Measurements from ENCODE around the gene C9orf50. TPM values are rescaled to one million over a fixed set of nuclear protein-coding genes. Genes with fewer than 3 reads are reported as not detected.

C9orf50 gene
- total RNA-seq, 3 donors from 2014 or later, result not detected

DNA sequence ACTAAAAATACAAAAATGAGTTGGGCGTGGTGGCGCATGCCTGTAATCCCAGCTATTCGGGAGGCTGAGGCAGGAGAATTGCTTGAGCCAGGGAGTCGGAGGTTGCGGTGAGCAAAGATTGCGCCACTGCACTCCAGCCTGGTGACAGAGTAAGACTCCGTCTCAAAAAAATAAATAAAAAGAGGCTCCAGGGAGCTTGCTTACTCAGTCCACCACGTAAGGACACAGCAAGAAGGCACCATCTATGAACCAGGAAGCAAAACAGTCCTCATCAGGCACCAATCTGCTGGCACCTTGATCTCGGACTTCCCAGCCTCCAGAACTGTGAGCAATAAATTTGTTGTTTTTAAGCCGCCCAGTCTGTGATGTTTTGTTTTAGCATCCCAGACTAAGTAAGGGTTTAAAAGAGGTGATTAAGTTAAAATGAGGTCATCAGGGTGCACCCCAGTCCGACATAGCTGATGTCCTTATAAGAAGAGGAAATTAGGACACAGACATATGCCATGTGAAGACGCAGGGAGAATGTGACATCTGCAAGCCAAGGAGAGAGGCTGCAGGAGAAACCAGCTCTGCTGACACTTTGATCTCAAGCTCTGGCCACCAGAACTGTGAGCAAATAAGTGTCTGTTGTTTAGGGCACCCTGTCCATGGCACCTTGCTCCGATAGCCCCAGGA lies 45.9 kb downstream of the C9orf50 start:
- intact Hi-C loops (cut with DNase I, micrococcal nuclease), result no loop called here
- H3K9me3 ChIP-seq, result no peaks in the 10 kb centered on the region
- TF ChIP-seq, protein P1, sequence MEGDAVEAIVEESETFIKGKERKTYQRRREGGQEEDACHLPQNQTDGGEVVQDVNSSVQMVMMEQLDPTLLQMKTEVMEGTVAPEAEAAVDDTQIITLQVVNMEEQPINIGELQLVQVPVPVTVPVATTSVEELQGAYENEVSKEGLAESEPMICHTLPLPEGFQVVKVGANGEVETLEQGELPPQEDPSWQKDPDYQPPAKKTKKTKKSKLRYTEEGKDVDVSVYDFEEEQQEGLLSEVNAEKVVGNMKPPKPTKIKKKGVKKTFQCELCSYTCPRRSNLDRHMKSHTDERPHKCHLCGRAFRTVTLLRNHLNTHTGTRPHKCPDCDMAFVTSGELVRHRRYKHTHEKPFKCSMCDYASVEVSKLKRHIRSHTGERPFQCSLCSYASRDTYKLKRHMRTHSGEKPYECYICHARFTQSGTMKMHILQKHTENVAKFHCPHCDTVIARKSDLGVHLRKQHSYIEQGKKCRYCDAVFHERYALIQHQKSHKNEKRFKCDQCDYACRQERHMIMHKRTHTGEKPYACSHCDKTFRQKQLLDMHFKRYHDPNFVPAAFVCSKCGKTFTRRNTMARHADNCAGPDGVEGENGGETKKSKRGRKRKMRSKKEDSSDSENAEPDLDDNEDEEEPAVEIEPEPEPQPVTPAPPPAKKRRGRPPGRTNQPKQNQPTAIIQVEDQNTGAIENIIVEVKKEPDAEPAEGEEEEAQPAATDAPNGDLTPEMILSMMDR (IDR thresholded peaks at IDR 0.05), result no peak
- H3K4me1 ChIP-seq (ENCODE audit: low read depth), result no peaks in the 10 kb centered on the region
- no peak overlapping the region for H3K4me3 ChIP-seq
- H3K36me3 ChIP-seq (ENCODE audit: low read depth), result no peaks in the 10 kb centered on the region
- ATAC-seq (no peak), DNase-seq (no peak)

DNA sequence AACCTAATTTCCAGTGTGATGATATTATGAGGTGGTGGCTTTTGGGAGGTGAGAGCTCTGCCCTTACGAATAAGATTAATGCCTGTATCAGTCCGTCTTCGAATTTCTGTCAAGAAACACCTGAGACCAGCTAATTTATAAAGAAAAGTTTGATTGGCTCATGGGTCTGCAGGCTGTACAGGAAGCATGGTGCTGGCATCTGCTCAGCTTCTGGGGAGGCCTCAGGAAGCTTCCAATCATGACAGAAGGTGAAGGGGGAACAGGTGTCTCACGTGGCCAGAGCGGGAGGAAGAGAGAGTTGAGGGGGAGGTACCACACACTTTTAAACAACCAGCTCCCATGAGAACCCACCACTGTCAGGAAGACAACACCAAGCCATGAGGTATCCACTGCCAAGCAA lies 46.9 kb downstream of the C9orf50 start:
- Histone ChIP-seq H3K9me3 (no peaks in the 10 kb centered on the region), H3K36me3 (ENCODE audit: low read depth) (no peaks in the 10 kb centered on the region), H3K4me3 (no peak overlapping the region), H3K4me1 (ENCODE audit: low read depth) (peaks cover 5% of the 10 kb centered on the region)
- no peak for ATAC-seq
- intact Hi-C loops (cut with DNase I, micrococcal nuclease), result no loop called here
- no peak for DNase-seq
- TF ChIP-seq, protein P1 (IDR thresholded peaks at IDR 0.05), result no peak

DNA sequence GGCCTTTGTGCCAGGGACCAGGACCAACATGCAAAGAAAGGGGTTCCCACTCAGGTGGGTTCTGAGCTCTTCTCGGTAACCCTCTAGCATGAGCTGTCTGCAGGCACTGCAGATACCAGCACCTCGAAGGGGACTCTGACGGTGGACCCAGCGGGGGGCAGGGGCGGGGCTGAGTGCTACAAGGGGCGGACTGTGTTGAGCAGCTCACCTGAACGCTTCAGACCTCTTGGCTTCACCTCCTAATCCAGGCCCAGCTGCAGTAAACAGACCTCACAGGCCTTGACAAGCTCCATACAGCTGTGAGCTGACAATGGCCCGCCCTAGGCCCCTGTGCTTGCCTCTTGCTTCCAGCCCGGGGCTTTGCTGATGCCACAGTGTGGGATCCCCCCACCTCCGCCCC lies 48.4 kb downstream of the C9orf50 start:
- no peak for ATAC-seq
- TF ChIP-seq, protein P1 (IDR thresholded peaks at IDR 0.05), result no peak
- DNase-seq, result no peak
- H3K4me1 ChIP-seq (ENCODE audit: low read depth), result peaks cover 13% of the 10 kb centered on the region
- H3K9me3 ChIP-seq, result no peaks in the 10 kb centered on the region
- intact Hi-C loops (cut with DNase I, micrococcal nuclease), result no loop called here
- H3K4me3 ChIP-seq, result no peak overlapping the region
- H3K36me3 ChIP-seq (ENCODE audit: low read depth), result no peaks in the 10 kb centered on the region

DNA sequence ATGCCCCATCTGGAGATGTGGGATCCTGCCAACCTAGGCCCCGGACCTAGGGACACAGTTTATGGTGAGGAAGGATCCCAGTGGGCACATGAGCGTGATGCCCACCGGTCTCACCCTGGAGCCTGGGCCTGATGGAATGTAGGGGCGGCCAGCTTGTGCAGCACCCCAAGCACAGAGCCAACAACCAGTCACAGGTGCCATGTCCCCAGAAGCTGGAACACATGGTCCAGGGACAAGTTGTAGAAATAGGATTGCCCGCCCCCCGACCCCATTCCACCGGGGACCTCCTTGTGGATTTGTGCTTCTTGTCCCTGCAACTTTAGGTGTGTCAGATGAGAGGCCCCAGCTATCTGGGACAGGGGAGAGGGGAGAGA lies 48.9 kb downstream of the C9orf50 start:
- Histone ChIP-seq H3K36me3 (ENCODE audit: low read depth) (no peaks in the 10 kb centered on the region), H3K4me3 (no peak overlapping the region), H3K9me3 (no peaks in the 10 kb centered on the region), H3K4me1 (ENCODE audit: low read depth) (peaks cover 13% of the 10 kb centered on the region)
- TF ChIP-seq, protein P1 (IDR thresholded peaks at IDR 0.05), result no peak
- ATAC-seq (no peak), DNase-seq (no peak)
- intact Hi-C loops (cut with DNase I, micrococcal nuclease), result no loop called here

DNA sequence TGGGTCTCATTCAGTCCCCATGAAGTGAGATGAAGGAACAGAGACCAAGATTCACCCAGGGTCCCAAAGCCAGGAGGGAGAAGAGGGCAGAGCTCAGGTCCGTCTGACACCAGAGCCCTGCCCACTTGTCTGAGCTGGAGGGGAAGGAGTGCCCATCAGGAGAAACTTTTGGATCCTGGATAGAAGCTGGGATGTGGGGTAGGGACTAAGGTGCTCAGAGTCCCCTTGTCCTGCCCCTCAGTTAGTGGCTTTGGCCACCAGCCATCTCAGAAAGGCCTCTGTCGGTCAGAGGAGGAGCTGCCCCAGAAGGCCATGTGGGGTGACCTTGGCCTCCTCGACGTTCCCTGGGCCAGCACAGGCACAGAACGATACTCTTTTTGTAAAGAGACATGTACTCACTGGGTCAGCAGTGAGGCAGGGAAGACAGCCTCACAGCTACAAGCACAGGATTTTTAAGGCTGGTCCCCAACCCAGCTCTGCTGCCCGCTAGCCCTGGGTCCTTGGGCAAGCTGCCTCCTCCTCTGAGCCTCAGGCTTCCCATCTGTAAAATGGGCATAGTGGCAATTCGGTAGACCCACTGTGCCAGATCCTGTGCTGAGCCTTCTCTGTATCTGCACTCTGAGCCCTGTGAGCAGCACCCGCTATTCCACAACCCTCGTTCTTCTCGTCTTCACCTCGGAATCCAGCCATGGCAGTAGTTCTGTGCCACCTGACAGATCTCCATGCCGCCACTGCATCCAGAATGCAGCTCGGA lies 49.4 kb downstream of the C9orf50 start:
- DNase-seq (no peak), ATAC-seq (no peak)
- intact Hi-C loops (cut with DNase I, micrococcal nuclease), result no loop called here
- Histone ChIP-seq H3K4me1 (ENCODE audit: low read depth) (peaks cover 13% of the 10 kb centered on the region), H3K9me3 (no peaks in the 10 kb centered on the region), H3K36me3 (ENCODE audit: low read depth) (no peaks in the 10 kb centered on the region), H3K4me3 (no peak overlapping the region)
- TF ChIP-seq, protein P1 (IDR thresholded peaks at IDR 0.05), result no peak

Measured in mucosa of descending colon (tissue), 3 donors.